ENCODE measurements around the gene TMTC2. TPM values are rescaled to one million over a fixed set of nuclear protein-coding genes. Genes with fewer than 3 reads are reported as not detected.

The TMTC2 gene
- total and polyA plus RNA-seq, 12 donors, result 1.6 to 4.4 (median 2.7) TPM

GRCh38 chr12:83016218-83016835 lies 329.6 kb downstream of the TMTC2 start:
- Histone ChIP-seq H3K4me1 (replicated peaks in 1 of 2) (peaks cover 13 to 15% of the 10 kb centered on the region in 2 donors), H3K4me3 (peak overlapping the region in 2 of 4 donors; percentile 12 to 53), H3K27me3 (no peaks in the 10 kb centered on the region), H3K27ac (peak overlapping the region; percentile 58 to 97 (median 83)), H3K9me3 (replicated peaks in 1 of 3) (no peaks in the 10 kb centered on the region), H3K36me3 (replicated peaks in 1 of 2) (no peaks in the 10 kb centered on the region)
- TF ChIP-seq CTCF (IDR thresholded peaks at IDR 0.05) (no peak), POLR2A (IDR thresholded peaks at IDR 0.05) (peak in 1 of 2 donors; percentile 27)
- DNase-seq, result peak; percentile 79 to 92 (median 90)
- intact Hi-C loops (cut with DNase I), result no loop called here
- WGBS, 4 donors, result 17 to 28% (median 23%) methylated on average over 1 of the region's 1 CpG

- Histone ChIP-seq H3K27me3 (no peaks in the 10 kb centered on the region), H3K27ac (peak overlapping the region in 4 of 5 donors; percentile 58 to 97 (median 86)), H3K36me3 (replicated peaks in 1 of 2) (no peaks in the 10 kb centered on the region), H3K9me3 (replicated peaks in 1 of 3) (no peaks in the 10 kb centered on the region), H3K4me3 (no peak overlapping the region), H3K4me1 (replicated peaks in 1 of 2) (peaks cover 13 to 15% of the 10 kb centered on the region in 2 donors)
- WGBS, 4 donors, result 0 to 6% (median 0%) methylated on average over 1 of the region's 1 CpG
- no peak for TF ChIP-seq CTCF (IDR thresholded peaks at IDR 0.05)
- no peak for TF ChIP-seq POLR2A (IDR thresholded peaks at IDR 0.05)
- intact Hi-C loops (cut with DNase I), result no loop called here
- DNase-seq, result no peak
These were observed 330.3 kb downstream of the TMTC2 start for GRCh38 chr12:83016991-83017390.

- 91 to 93% (median 92%) methylated on average over 4 of the region's 4 CpGs for WGBS, 4 donors
- H3K4me1 ChIP-seq (replicated peaks in 1 of 2), result peaks cover 13 to 15% of the 10 kb centered on the region in 2 donors
- no peak overlapping the region for H3K4me3 ChIP-seq
- no peaks in the 10 kb centered on the region for H3K9me3 ChIP-seq (replicated peaks in 1 of 3)
- TF ChIP-seq POLR2A (IDR thresholded peaks at IDR 0.05), result no peak
- no peak for TF ChIP-seq CTCF (IDR thresholded peaks at IDR 0.05)
- H3K27me3 ChIP-seq, result no peaks in the 10 kb centered on the region
- no peak for DNase-seq
- no peak overlapping the region for H3K27ac ChIP-seq
- H3K36me3 ChIP-seq (replicated peaks in 1 of 2), result no peaks in the 10 kb centered on the region
- intact Hi-C loops (cut with DNase I), result no loop called here
These were observed 331.4 kb downstream of the TMTC2 start for GRCh38 chr12:83018088-83018487.

- intact Hi-C loops (cut with DNase I), result no loop called here
- DNase-seq, result no peak
- no peak overlapping the region for H3K4me3 ChIP-seq
- TF ChIP-seq CTCF (IDR thresholded peaks at IDR 0.05), result no peak
- no peak for TF ChIP-seq POLR2A (IDR thresholded peaks at IDR 0.05)
- no peaks in the 10 kb centered on the region for H3K27me3 ChIP-seq
- no peaks in the 10 kb centered on the region for H3K36me3 ChIP-seq (replicated peaks in 1 of 2)
- WGBS, 4 donors, result 50 to 62% (median 52%) methylated on average over 7 of the region's 7 CpGs
- H3K27ac ChIP-seq, result no peak overlapping the region
- peaks cover 0 to 11% of the 10 kb centered on the region in 2 donors for H3K4me1 ChIP-seq (replicated peaks in 1 of 2)
- no peaks in the 10 kb centered on the region for H3K9me3 ChIP-seq (replicated peaks in 1 of 3)
These were observed 340.5 kb downstream of the TMTC2 start for GRCh38 chr12:83027021-83027723.

Data from adrenal gland (tissue), 12 donors.